ENCODE data around the gene RALY.
A peak's percentile ranks its signal among the peaks of the same experiment; 100 is the strongest.

GRCh38 chr20:34022151-34022838, 28.6 kb downstream of the RALY start:
- peak in 2 of 5 experiments; percentile 14 to 16 for TF ChIP-seq CTCF (IDR thresholded peaks at IDR 0.05)
- TF ChIP-seq POLR2AphosphoS5 (IDR thresholded peaks at IDR 0.05) = no peak
- no peak for TF ChIP-seq POLR2A (IDR thresholded peaks at IDR 0.05)
